Endometrium (tissue), 2 donors: ENCODE results near the gene TRPV4.

Experiments used
- FAIRE-seq: peaks from 2 replicates; lab custom pipeline; 2012; peaks lifted over from hg19 to GRCh38; lab: Jason Lieb, UNC
- donor health status: control.
- donor health status: control.

Gene TRPV4

GRCh38 chr12:109804820-109805761 lies 28.1 kb downstream of the TRPV4 start:
- no peak for FAIRE-seq

- FAIRE-seq: no peak
Observed at GRCh38 chr12:109803678-109804077, 29.5 kb downstream of the TRPV4 start.

- FAIRE-seq: no peak
Observed at GRCh38 chr12:109802828-109803227, 30.4 kb downstream of the TRPV4 start.

GRCh38 chr12:109800536-109800935 lies 32.7 kb downstream of the TRPV4 start:
- FAIRE-seq: no peak

- FAIRE-seq: no peak
Observed at GRCh38 chr12:109798691-109799090, 34.5 kb downstream of the TRPV4 start.

- FAIRE-seq: no peak
Observed at GRCh38 chr12:109797905-109798669, 35.1 kb downstream of the TRPV4 start.

- no peak for FAIRE-seq
Observed at GRCh38 chr12:109796057-109796456, 37.1 kb downstream of the TRPV4 start.

GRCh38 chr12:109795023-109795422 lies 38.2 kb downstream of the TRPV4 start:
- FAIRE-seq: no peak

- no peak for FAIRE-seq
Observed at GRCh38 chr12:109793826-109794501, 39.2 kb downstream of the TRPV4 start.

GRCh38 chr12:109793411-109793810 lies 39.8 kb downstream of the TRPV4 start:
- FAIRE-seq: no peak

- no peak for FAIRE-seq
Observed at GRCh38 chr12:109792992-109793391, 40.2 kb downstream of the TRPV4 start.

GRCh38 chr12:109789526-109790048 lies 43.6 kb downstream of the TRPV4 start:
- FAIRE-seq: no peak

- FAIRE-seq: no peak
Observed at GRCh38 chr12:109786799-109787198, 46.4 kb downstream of the TRPV4 start.

- no peak for FAIRE-seq
Observed at GRCh38 chr12:109785854-109786253, 47.3 kb downstream of the TRPV4 start.

GRCh38 chr12:109783965-109784244 lies 49.3 kb downstream of the TRPV4 start:
- no peak for FAIRE-seq

- FAIRE-seq: no peak
Observed at GRCh38 chr12:109783135-109783964, 49.8 kb downstream of the TRPV4 start.

GRCh38 chr12:109782326-109782703 lies 50.9 kb downstream of the TRPV4 start:
- no peak for FAIRE-seq

GRCh38 chr12:109781668-109782325 lies 51.4 kb downstream of the TRPV4 start:
- FAIRE-seq: no peak

- FAIRE-seq: no peak
Observed at GRCh38 chr12:109779382-109779781, 53.8 kb downstream of the TRPV4 start.

- no peak for FAIRE-seq
Observed at GRCh38 chr12:109778684-109779083, 54.5 kb downstream of the TRPV4 start.

- no peak for FAIRE-seq
Observed at GRCh38 chr12:109777544-109777943, 55.7 kb downstream of the TRPV4 start.
